Measurements from ENCODE around the gene DNAJC15.

Gene DNAJC15

DNA sequence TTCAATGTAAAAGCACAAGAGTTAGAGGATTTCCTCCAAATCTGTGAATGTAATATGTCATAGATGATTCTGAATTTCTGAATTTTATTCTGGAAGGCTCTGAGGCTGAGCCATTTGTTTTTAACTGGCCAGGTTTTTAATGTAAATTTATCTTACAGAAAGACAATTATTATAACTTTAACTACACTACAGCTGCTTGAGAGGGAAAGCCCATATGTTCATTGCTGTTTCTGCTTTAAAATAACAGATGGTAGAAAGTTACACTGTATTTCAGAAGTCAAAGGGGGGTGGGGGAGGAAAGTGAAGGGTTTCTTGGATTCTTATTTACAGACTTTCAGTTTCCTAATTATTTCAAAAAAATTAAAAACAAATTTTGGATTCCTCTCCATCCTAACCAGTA is 62.8 kb downstream of the DNAJC15 start:
- no peak overlapping the region for H2BK15ac ChIP-seq (ENCODE audit: low read length)
- H3K27ac ChIP-seq (replicated peaks; ENCODE audit: low read length), result no peak overlapping the region
- H3K14ac ChIP-seq (ENCODE audit: low read length), result no peak overlapping the region
- H3K4me3 ChIP-seq (ENCODE audit: low read length in 2 of 2), result no peak overlapping the region
- no peaks in the 10 kb centered on the region for H3K79me1 ChIP-seq (ENCODE audit: low read depth, low read length)
- no peak overlapping the region for H3K18ac ChIP-seq (ENCODE audit: low read length)
- H2AFZ ChIP-seq (ENCODE audit: low read length), result no peak overlapping the region
- no peak overlapping the region for H2BK120ac ChIP-seq (ENCODE audit: low read depth, low read length)
- no peak overlapping the region for H3K23ac ChIP-seq (ENCODE audit: low read depth, low read length, poor library complexity)
- H4K91ac ChIP-seq (ENCODE audit: low read depth, low read length, poor library complexity), result no peak overlapping the region
- no peak overlapping the region for H4K8ac ChIP-seq (ENCODE audit: low read depth, low read length)
- H2BK5ac ChIP-seq (ENCODE audit: low read length), result no peak overlapping the region
- peaks cover 0 to 3% of the 10 kb centered on the region in 2 donors for H3K9me3 ChIP-seq (replicated peaks in 1 of 2; ENCODE audit: control insufficient read depth in 2 of 2, insufficient read depth in 1 of 2, low read depth in 1 of 2, low read length in 2 of 2)
- H3K4ac ChIP-seq (ENCODE audit: low read length), result no peak overlapping the region
- H3K36me3 ChIP-seq (replicated peaks in 1 of 2; ENCODE audit: control insufficient read depth in 2 of 2, insufficient read depth in 2 of 2, low read length in 2 of 2), result peaks cover 0 to 3% of the 10 kb centered on the region in 2 donors
- no peaks in the 10 kb centered on the region for H3K4me1 ChIP-seq (ENCODE audit: control insufficient read depth in 2 of 2, insufficient read depth in 1 of 2, low read depth in 1 of 2, low read length in 2 of 2)
- H2BK12ac ChIP-seq (ENCODE audit: low read length), result no peak overlapping the region
- no peak for DNase-seq (ENCODE audit: low spot score)
- no peak overlapping the region for H3K4me2 ChIP-seq (ENCODE audit: insufficient read depth, low read length, poor library complexity, severe bottlenecking)
- H2AK5ac ChIP-seq (ENCODE audit: low read depth, low read length), result no peak overlapping the region
- peaks cover 0 to 2% (median 0%) of the 10 kb centered on the region in 3 experiments for H3K27me3 ChIP-seq (ENCODE audit: control insufficient read depth in 3 of 3, insufficient read depth in 3 of 3, low read depth in 1 of 3, low read length in 3 of 3)
- H3K9ac ChIP-seq (ENCODE audit: low read depth, low read length, poor library complexity), result no peak overlapping the region

GRCh38 chr13:43088093-43088511 is 64.7 kb downstream of the DNAJC15 start:
- Histone ChIP-seq H3K14ac (ENCODE audit: low read length) (no peak overlapping the region), H3K23ac (ENCODE audit: low read depth, low read length, poor library complexity) (no peak overlapping the region), H2AFZ (ENCODE audit: low read length) (no peak overlapping the region), H3K27ac (replicated peaks; ENCODE audit: low read length) (no peak overlapping the region), H2BK5ac (ENCODE audit: low read length) (no peak overlapping the region), H2BK12ac (ENCODE audit: low read length) (no peak overlapping the region), H4K8ac (ENCODE audit: low read depth, low read length) (no peak overlapping the region), H3K9ac (ENCODE audit: low read depth, low read length, poor library complexity) (no peak overlapping the region), H3K4me2 (ENCODE audit: insufficient read depth, low read length, poor library complexity, severe bottlenecking) (no peak overlapping the region), H3K18ac (ENCODE audit: low read length) (no peak overlapping the region), H3K79me1 (ENCODE audit: low read depth, low read length) (no peaks in the 10 kb centered on the region), H2BK15ac (ENCODE audit: low read length) (no peak overlapping the region), H3K4me1 (ENCODE audit: control insufficient read depth in 2 of 2, insufficient read depth in 1 of 2, low read depth in 1 of 2, low read length in 2 of 2) (no peaks in the 10 kb centered on the region), H3K27me3 (ENCODE audit: control insufficient read depth in 3 of 3, insufficient read depth in 3 of 3, low read depth in 1 of 3, low read length in 3 of 3) (peaks cover 0 to 2% (median 0%) of the 10 kb centered on the region in 3 experiments), H2BK120ac (ENCODE audit: low read depth, low read length) (no peak overlapping the region), H3K36me3 (replicated peaks in 1 of 2; ENCODE audit: control insufficient read depth in 2 of 2, insufficient read depth in 2 of 2, low read length in 2 of 2) (peaks cover 0 to 3% of the 10 kb centered on the region in 2 donors), H3K4ac (ENCODE audit: low read length) (no peak overlapping the region), H3K4me3 (ENCODE audit: low read length in 2 of 2) (no peak overlapping the region), H4K91ac (ENCODE audit: low read depth, low read length, poor library complexity) (no peak overlapping the region), H3K9me3 (replicated peaks in 1 of 2; ENCODE audit: control insufficient read depth in 2 of 2, insufficient read depth in 1 of 2, low read depth in 1 of 2, low read length in 2 of 2) (peaks cover 0 to 3% of the 10 kb centered on the region in 2 donors), H2AK5ac (ENCODE audit: low read depth, low read length) (no peak overlapping the region)
- no peak for DNase-seq (ENCODE audit: low spot score)
- no CpG with 5 or more reads among the region's 4 CpGs for WGBS, 2 donors (ENCODE audit: extremely low coverage in 2 of 2, insufficient read length in 2 of 2, insufficient replicate concordance in 1 of 2)

DNA sequence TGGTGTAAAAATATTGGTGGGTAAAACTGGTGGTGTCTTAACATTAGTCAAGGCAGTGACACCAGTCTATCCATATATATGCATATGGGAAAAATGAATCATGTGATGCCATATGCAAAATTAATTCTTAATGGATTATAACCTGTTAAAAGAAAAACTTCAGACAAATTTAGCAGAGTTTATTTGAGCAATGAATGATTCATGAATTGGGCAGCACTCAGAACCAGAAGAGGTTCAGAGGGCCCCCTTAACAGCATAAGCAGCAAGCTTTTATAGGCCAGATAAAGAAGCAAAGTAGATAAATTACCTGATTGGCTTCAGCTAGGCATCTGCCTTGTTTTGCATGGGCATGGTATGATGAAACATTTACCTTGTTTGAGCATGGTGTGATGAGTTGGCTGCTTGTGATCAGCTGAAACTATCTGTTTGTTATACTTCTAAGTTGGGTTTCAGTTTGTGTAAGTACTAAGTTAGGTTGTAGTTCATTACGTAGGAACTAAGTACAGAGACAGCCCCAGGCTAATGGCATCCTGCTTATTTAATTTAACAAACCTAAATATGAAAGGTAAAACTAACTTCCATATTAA is 66.6 kb downstream of the DNAJC15 start:
- Histone ChIP-seq H2BK12ac (ENCODE audit: low read length) (no peak overlapping the region), H3K18ac (ENCODE audit: low read length) (no peak overlapping the region), H2BK120ac (ENCODE audit: low read depth, low read length) (no peak overlapping the region), H3K4me3 (ENCODE audit: low read length in 2 of 2) (no peak overlapping the region), H3K4me1 (ENCODE audit: control insufficient read depth in 2 of 2, insufficient read depth in 1 of 2, low read depth in 1 of 2, low read length in 2 of 2) (no peaks in the 10 kb centered on the region), H4K8ac (ENCODE audit: low read depth, low read length) (no peak overlapping the region), H3K23ac (ENCODE audit: low read depth, low read length, poor library complexity) (no peak overlapping the region), H2AK5ac (ENCODE audit: low read depth, low read length) (no peak overlapping the region), H4K91ac (ENCODE audit: low read depth, low read length, poor library complexity) (no peak overlapping the region), H2AFZ (ENCODE audit: low read length) (no peak overlapping the region), H2BK15ac (ENCODE audit: low read length) (no peak overlapping the region), H3K14ac (ENCODE audit: low read length) (no peak overlapping the region), H2BK5ac (ENCODE audit: low read length) (no peak overlapping the region), H3K79me1 (ENCODE audit: low read depth, low read length) (no peaks in the 10 kb centered on the region), H3K27me3 (ENCODE audit: control insufficient read depth in 3 of 3, insufficient read depth in 3 of 3, low read depth in 1 of 3, low read length in 3 of 3) (peaks cover 0 to 2% (median 0%) of the 10 kb centered on the region in 3 experiments), H3K4ac (ENCODE audit: low read length) (no peak overlapping the region), H3K27ac (replicated peaks; ENCODE audit: low read length) (no peak overlapping the region), H3K4me2 (ENCODE audit: insufficient read depth, low read length, poor library complexity, severe bottlenecking) (no peak overlapping the region), H3K9ac (ENCODE audit: low read depth, low read length, poor library complexity) (no peak overlapping the region), H3K36me3 (replicated peaks in 1 of 2; ENCODE audit: control insufficient read depth in 2 of 2, insufficient read depth in 2 of 2, low read length in 2 of 2) (peaks cover 0 to 3% of the 10 kb centered on the region in 2 donors), H3K9me3 (replicated peaks in 1 of 2; ENCODE audit: control insufficient read depth in 2 of 2, insufficient read depth in 1 of 2, low read depth in 1 of 2, low read length in 2 of 2) (peaks cover 0 to 3% of the 10 kb centered on the region in 2 donors)
- no peak for DNase-seq (ENCODE audit: low spot score)
- no CpG with 5 or more reads among the region's 1 CpG for WGBS, 2 donors (ENCODE audit: extremely low coverage in 2 of 2, insufficient read length in 2 of 2, insufficient replicate concordance in 1 of 2)

- Histone ChIP-seq H3K9ac (ENCODE audit: low read depth, low read length, poor library complexity) (no peak overlapping the region), H2BK15ac (ENCODE audit: low read length) (no peak overlapping the region), H2AK5ac (ENCODE audit: low read depth, low read length) (no peak overlapping the region), H3K27me3 (ENCODE audit: control insufficient read depth in 3 of 3, insufficient read depth in 3 of 3, low read depth in 1 of 3, low read length in 3 of 3) (no peaks in the 10 kb centered on the region), H3K14ac (ENCODE audit: low read length) (no peak overlapping the region), H2BK5ac (ENCODE audit: low read length) (no peak overlapping the region), H2AFZ (ENCODE audit: low read length) (no peak overlapping the region), H3K79me1 (ENCODE audit: low read depth, low read length) (no peaks in the 10 kb centered on the region), H3K4me2 (ENCODE audit: insufficient read depth, low read length, poor library complexity, severe bottlenecking) (no peak overlapping the region), H3K23ac (ENCODE audit: low read depth, low read length, poor library complexity) (no peak overlapping the region), H3K4me3 (ENCODE audit: low read length in 2 of 2) (no peak overlapping the region), H3K4me1 (ENCODE audit: control insufficient read depth in 2 of 2, insufficient read depth in 1 of 2, low read depth in 1 of 2, low read length in 2 of 2) (no peaks in the 10 kb centered on the region), H3K27ac (replicated peaks; ENCODE audit: low read length) (no peak overlapping the region), H3K4ac (ENCODE audit: low read length) (no peak overlapping the region), H4K91ac (ENCODE audit: low read depth, low read length, poor library complexity) (no peak overlapping the region), H3K18ac (ENCODE audit: low read length) (no peak overlapping the region), H2BK120ac (ENCODE audit: low read depth, low read length) (no peak overlapping the region), H3K36me3 (replicated peaks in 1 of 2; ENCODE audit: control insufficient read depth in 2 of 2, insufficient read depth in 2 of 2, low read length in 2 of 2) (no peaks in the 10 kb centered on the region), H3K9me3 (replicated peaks in 1 of 2; ENCODE audit: control insufficient read depth in 2 of 2, insufficient read depth in 1 of 2, low read depth in 1 of 2, low read length in 2 of 2) (no peaks in the 10 kb centered on the region), H2BK12ac (ENCODE audit: low read length) (no peak overlapping the region), H4K8ac (ENCODE audit: low read depth, low read length) (no peak overlapping the region)
- WGBS, 2 donors (ENCODE audit: extremely low coverage in 2 of 2, insufficient read length in 2 of 2, insufficient replicate concordance in 1 of 2), result no CpG with 5 or more reads among the region's 1 CpG
- DNase-seq (ENCODE audit: low spot score), result no peak
Observed at GRCh38 chr13:43094901-43095300, 71.5 kb downstream of the DNAJC15 start.

Data from neuronal stem cell (in vitro differentiated cells).